Neural progenitor cell (in vitro differentiated cells): ENCODE results near the gene PHACTR4. TPM values are rescaled to one million over a fixed set of nuclear protein-coding genes. Genes with fewer than 3 reads are reported as not detected.

Experiments
- DNase-seq: peaks from one replicate; pipeline ENCODE4 v3.0.0-alpha.2; 2016; ENCODE audit warnings: low spot score
- H2AFZ ChIP-seq: fragments of 200-600 bp; sonication (generic); replicated peaks from 2 replicates; pipeline ENCODE4 v1.6.1; 2016; ENCODE audit warnings: antibody characterized with exemption
- H3F3A ChIP-seq: fragments of 200-600 bp; sonication (generic); 2 replicates; pipeline ENCODE4 v1.6.1; 2016; ENCODE audit warnings: antibody characterized with exemption, low read depth
- H3K27ac ChIP-seq: fragments of 200-600 bp; sonication (generic); 2 replicates; pipeline ENCODE4 v1.5.1; 2016; ENCODE audit warnings: mild to moderate bottlenecking
- H3K27me3 ChIP-seq: fragments of 200-600 bp; sonication (generic); 2 replicates; pipeline ENCODE4 v1.6.1; 2016; ENCODE audit warnings: mild to moderate bottlenecking, moderate library complexity
- H3K36me3 ChIP-seq: fragments of 200-600 bp; sonication (generic); 2 replicates; pipeline ENCODE4 v1.5.1; 2016
- H3K4me1 ChIP-seq: fragments of 200-600 bp; sonication (generic); 2 replicates; pipeline ENCODE4 v1.6.1; 2016; ENCODE audit warnings: mixed run types
- H3K4me2 ChIP-seq: fragments of 200-600 bp; sonication (generic); 2 replicates; pipeline ENCODE4 v1.6.1; 2016
- H3K4me3 ChIP-seq: fragments of 200-600 bp; sonication (generic); 2 replicates; pipeline ENCODE4 v1.5.1; 2016
- H3K79me2 ChIP-seq: fragments of 200-600 bp; sonication (generic); 2 replicates; pipeline ENCODE4 v1.6.1; 2016; ENCODE audit warnings: low read depth
- H3K9ac ChIP-seq: fragments of 200-600 bp; sonication (generic); 2 replicates; pipeline ENCODE4 v1.6.1; 2016
- H3K9me3 ChIP-seq: fragments of 200-600 bp; sonication (generic); 2 replicates; pipeline ENCODE4 v1.5.1; 2016; ENCODE audit warnings: low read depth
- H4K20me1 ChIP-seq: fragments of 200-600 bp; sonication (generic); 2 replicates; pipeline ENCODE4 v1.6.1; 2016; ENCODE audit warnings: low read depth
- H3K27ac Mint-ChIP-seq: 3 replicates; pipeline ENCODE4 v1.8.0; 2021; ENCODE audit warnings: mixed read lengths
- H3K27me3 Mint-ChIP-seq: 2 replicates; pipeline ENCODE4 v1.8.0; 2022; ENCODE audit warnings: low read depth, mild to moderate bottlenecking, inconsistent platforms, moderate library complexity, mixed read lengths; ENCODE audit not compliant: insufficient read depth
- H3K36me3 Mint-ChIP-seq: 3 replicates; pipeline ENCODE4 v1.8.0; 2021; ENCODE audit warnings: mixed read lengths
- H3K4me1 Mint-ChIP-seq: 3 replicates; pipeline ENCODE4 v1.8.0; 2021; ENCODE audit warnings: mixed read lengths
- H3K4me3 Mint-ChIP-seq: 3 replicates; pipeline ENCODE4 v1.8.0; 2021; ENCODE audit warnings: mild to moderate bottlenecking, moderate library complexity, mixed read lengths
- H3K9me3 Mint-ChIP-seq: 3 replicates; pipeline ENCODE4 v1.8.0; 2020; ENCODE audit warnings: mixed read lengths
- EZH2 ChIP-seq: fragments of 200-600 bp; sonication (generic); IDR thresholded peaks from 2 replicates; pipeline ENCODE4 v1.6.1; 2017; ENCODE audit warnings: antibody characterized with exemption, mild to moderate bottlenecking, moderate library complexity
- EZH2phosphoT487 ChIP-seq: fragments of 200-600 bp; sonication (generic); IDR thresholded peaks from 2 replicates; pipeline ENCODE4 v1.6.1; 2017; ENCODE audit warnings: antibody characterized with exemption
- total RNA-seq: library from RNA; depleted of rRNA; stranded (reverse); fragments of >200 nt; gene quantifications from 2 replicates; pipeline ENCODE4 v1.2.3, GENCODE V29; 2015; ENCODE audit warnings: low replicate concordance
- TF ChIP-seq, protein P1 (sequence below): fragments of 200-600 bp; sonication (generic); IDR thresholded peaks from 2 replicates; pipeline ENCODE4 v1.5.1; 2017; ENCODE audit warnings: antibody characterized with exemption, mild to moderate bottlenecking

The PHACTR4 gene
- total RNA-seq, 1 donor from 2014 or later = 34.0 TPM

GRCh38 chr1:28439320-28439719 lies 69.8 kb downstream of the PHACTR4 start:
- Mint-ChIP-seq H3K9me3 (no peaks in the 10 kb centered on the region), H3K27ac (no peak overlapping the region), H3K36me3 (peaks cover 5% of the 10 kb centered on the region), H3K4me3 (no peak overlapping the region), H3K4me1 (peaks cover 16% of the 10 kb centered on the region), H3K27me3 (peaks cover 2% of the 10 kb centered on the region)
- Histone ChIP-seq H3K36me3 (no peaks in the 10 kb centered on the region), H3F3A (peaks cover 7% of the 10 kb centered on the region), H3K4me3 (no peak overlapping the region), H4K20me1 (peaks cover 39% of the 10 kb centered on the region), H2AFZ (no peak overlapping the region), H3K9ac (no peak overlapping the region), H3K9me3 (no peaks in the 10 kb centered on the region), H3K79me2 (peaks cover 49% of the 10 kb centered on the region), H3K4me2 (no peak overlapping the region), H3K4me1 (peaks cover 7% of the 10 kb centered on the region), H3K27me3 (no peaks in the 10 kb centered on the region), H3K27ac (no peak overlapping the region)
- no peak for DNase-seq
- TF ChIP-seq EZH2phosphoT487 (no peak), EZH2 (no peak)
- TF ChIP-seq, protein P1, sequence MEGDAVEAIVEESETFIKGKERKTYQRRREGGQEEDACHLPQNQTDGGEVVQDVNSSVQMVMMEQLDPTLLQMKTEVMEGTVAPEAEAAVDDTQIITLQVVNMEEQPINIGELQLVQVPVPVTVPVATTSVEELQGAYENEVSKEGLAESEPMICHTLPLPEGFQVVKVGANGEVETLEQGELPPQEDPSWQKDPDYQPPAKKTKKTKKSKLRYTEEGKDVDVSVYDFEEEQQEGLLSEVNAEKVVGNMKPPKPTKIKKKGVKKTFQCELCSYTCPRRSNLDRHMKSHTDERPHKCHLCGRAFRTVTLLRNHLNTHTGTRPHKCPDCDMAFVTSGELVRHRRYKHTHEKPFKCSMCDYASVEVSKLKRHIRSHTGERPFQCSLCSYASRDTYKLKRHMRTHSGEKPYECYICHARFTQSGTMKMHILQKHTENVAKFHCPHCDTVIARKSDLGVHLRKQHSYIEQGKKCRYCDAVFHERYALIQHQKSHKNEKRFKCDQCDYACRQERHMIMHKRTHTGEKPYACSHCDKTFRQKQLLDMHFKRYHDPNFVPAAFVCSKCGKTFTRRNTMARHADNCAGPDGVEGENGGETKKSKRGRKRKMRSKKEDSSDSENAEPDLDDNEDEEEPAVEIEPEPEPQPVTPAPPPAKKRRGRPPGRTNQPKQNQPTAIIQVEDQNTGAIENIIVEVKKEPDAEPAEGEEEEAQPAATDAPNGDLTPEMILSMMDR = no peak

DNA sequence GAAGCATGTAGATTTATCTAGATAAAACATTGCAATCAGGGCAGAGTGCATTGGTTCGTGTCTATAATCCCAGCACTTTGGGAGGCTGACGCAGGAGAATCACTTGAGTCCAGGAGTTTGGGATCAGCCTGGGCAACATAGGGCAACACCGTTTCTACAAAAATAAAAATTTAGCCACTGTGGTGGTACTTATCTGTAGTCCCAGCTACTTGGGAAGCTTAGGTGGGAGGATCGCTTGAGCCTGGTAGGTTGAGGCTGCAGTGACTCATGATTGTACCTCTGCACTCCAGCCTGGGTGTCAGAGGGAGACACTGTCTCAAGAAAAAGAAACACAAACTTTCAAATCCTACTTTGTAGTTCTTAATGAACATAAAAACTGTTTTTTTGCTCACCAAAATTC lies 72.1 kb downstream of the PHACTR4 start:
- Histone ChIP-seq H3F3A (peaks cover 7% of the 10 kb centered on the region), H4K20me1 (peaks cover 17% of the 10 kb centered on the region), H2AFZ (no peak overlapping the region), H3K4me3 (no peak overlapping the region), H3K4me2 (no peak overlapping the region), H3K9me3 (no peaks in the 10 kb centered on the region), H3K36me3 (no peaks in the 10 kb centered on the region), H3K9ac (no peak overlapping the region), H3K27me3 (no peaks in the 10 kb centered on the region), H3K79me2 (peaks cover 43% of the 10 kb centered on the region), H3K4me1 (peaks cover 7% of the 10 kb centered on the region), H3K27ac (no peak overlapping the region)
- Mint-ChIP-seq H3K9me3 (no peaks in the 10 kb centered on the region), H3K27me3 (peaks cover 2% of the 10 kb centered on the region), H3K27ac (no peak overlapping the region), H3K4me1 (peaks cover 15% of the 10 kb centered on the region), H3K4me3 (no peak overlapping the region), H3K36me3 (peaks cover 5% of the 10 kb centered on the region)
- no peak for DNase-seq
- TF ChIP-seq EZH2phosphoT487 (no peak), EZH2 (no peak)
- TF ChIP-seq, protein P1 = no peak

DNA sequence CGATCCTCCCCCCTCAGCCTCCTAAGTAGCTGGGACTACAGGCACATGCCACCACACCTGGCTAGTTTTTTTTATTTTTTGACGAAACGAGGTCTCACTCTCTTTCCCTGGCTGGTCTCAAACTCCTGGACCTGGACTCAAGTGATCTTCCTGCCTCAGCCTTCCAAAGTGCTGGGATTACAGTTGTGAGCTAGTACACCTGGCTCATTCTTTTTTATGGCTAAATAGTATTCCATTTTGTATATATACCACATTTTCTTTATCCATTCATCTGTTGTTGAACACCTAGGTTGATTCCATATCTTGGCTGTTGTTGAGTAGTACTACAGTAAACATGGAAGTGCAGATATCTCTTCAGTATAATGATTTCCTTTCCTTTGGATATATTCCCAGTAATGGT lies 74.0 kb downstream of the PHACTR4 start:
- Mint-ChIP-seq H3K27ac (no peak overlapping the region), H3K4me1 (no peaks in the 10 kb centered on the region), H3K9me3 (no peaks in the 10 kb centered on the region), H3K4me3 (no peak overlapping the region), H3K36me3 (peaks cover 5% of the 10 kb centered on the region), H3K27me3 (peaks cover 2% of the 10 kb centered on the region)
- H3K9me3 ChIP-seq = no peaks in the 10 kb centered on the region
- H2AFZ ChIP-seq = no peak overlapping the region
- H3K4me2 ChIP-seq = no peak overlapping the region
- H3K27me3 ChIP-seq = no peaks in the 10 kb centered on the region
- H3K4me3 ChIP-seq = no peak overlapping the region
- TF ChIP-seq, protein P1 = no peak
- TF ChIP-seq EZH2phosphoT487 (no peak), EZH2 (no peak)
- H3K9ac ChIP-seq = no peak overlapping the region
- no peak for DNase-seq
- H3F3A ChIP-seq = no peaks in the 10 kb centered on the region
- H3K79me2 ChIP-seq = peaks cover 32% of the 10 kb centered on the region
- no peaks in the 10 kb centered on the region for H3K4me1 ChIP-seq
- H4K20me1 ChIP-seq = no peaks in the 10 kb centered on the region
- H3K27ac ChIP-seq = no peak overlapping the region
- H3K36me3 ChIP-seq = no peaks in the 10 kb centered on the region
